ENCODE results near the gene DYNC2I2.
"Not testable (repeated sequence)": the region's sequence is repeated elsewhere in the genome, so short reads cannot be mapped to it uniquely, and the experiment has no call there.

DYNC2I2 gene

DNA sequence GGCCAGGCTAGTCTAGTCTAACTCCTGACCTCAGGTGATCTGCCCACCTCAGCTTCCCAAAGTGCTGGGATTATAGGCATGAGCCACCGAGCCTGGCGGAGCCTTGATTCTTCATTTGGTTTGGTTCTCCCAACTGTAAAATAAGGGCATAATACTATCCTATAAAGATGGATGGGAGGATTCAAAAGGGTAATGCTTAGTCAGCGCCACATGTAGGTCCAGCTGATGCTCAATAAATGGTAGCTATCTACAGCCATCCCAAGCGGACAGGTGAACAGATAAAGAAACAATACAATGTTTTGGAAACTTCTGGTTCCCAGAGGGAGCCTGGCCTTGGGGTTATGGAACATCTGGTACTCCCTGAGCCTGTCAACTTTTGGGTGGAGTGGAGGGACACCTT, 18.7 kb upstream of the DYNC2I2 start:
- H3K27ac ChIP-seq, result no peak overlapping the region
- H3K4me1 ChIP-seq, result peaks cover 0 to 15% (median 10%) of the 10 kb centered on the region in 10 experiments; a peak in 12 of 20 replicates
- peaks cover 0 to 16% (median 0%) of the 10 kb centered on the region in 11 experiments; a peak in 4 of 22 replicates for H4K20me1 ChIP-seq
- TF ChIP-seq Cebpa-rat (IDR thresholded peaks at IDR 0.05), result no peak
- H3K27me3 ChIP-seq, result no peaks in the 10 kb centered on the region
- H3K4me2 ChIP-seq, result no peak overlapping the region
- no peak overlapping the region for H3K9ac ChIP-seq
- no peak overlapping the region for H3K4me3 ChIP-seq
- H3K9me3 ChIP-seq (replicated peaks in 1 of 11), result no peaks in the 10 kb centered on the region
- H3K36me3 ChIP-seq, result peaks cover 0 to 38% (median 17%) of the 10 kb centered on the region in 11 experiments; a peak in 11 of 22 replicates

DNA sequence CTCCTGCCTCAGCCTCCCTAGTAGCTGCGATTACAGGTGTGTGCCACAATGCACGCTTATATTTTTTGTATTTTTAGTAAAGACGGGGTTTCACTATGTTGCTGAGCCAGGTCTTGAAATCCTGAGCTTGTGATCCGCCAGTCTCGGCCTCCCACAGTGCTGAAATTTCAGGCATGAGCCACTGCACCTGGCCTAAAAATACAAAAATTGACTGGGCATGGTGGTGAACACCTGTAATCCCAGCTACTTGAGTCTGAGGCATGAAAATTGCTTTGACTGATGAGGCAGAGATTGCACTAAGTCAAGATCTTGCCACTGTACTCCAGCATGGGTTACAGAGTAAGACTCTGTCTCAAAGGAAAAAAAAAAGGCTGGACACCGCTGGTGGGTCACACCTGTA, 13.1 kb upstream of the DYNC2I2 start:
- TF ChIP-seq Cebpa-rat (IDR thresholded peaks at IDR 0.05), result no peak
- peaks cover 0 to 16% (median 9%) of the 10 kb centered on the region in 10 experiments; a peak in 14 of 20 replicates for H3K4me1 ChIP-seq

DNA sequence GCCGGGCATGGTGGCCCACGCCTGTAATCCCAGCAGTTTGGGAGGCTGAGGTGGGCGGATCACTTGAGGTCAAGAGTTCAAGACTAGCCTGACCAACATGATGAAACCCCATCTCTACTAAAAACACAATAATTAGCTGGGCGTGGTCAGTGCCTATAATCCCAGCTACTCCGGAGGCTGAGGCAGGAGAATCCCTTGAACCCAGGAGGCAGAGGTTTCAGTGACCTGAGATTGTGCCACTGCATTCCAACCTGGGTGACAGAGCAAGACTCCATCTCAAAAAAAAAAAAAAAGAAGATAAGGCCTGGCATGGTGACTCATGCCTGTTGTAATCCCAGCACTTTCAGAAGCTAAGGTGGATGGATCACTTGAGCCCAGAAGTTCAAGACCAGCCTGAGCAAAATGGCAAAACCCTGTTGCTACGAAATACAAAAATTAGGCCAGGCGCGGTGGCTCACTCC, 9.9 kb upstream of the DYNC2I2 start:
- H3K9ac ChIP-seq, H3K4me2 ChIP-seq: not testable (repeated sequence)

More for the DNA sequence above, 13.1 kb upstream of the DYNC2I2 start:
- Histone ChIP-seq H3K9me3 (replicated peaks in 1 of 11) (no peaks in the 10 kb centered on the region), H3K36me3 (peaks cover 0 to 14% (median under 1%) of the 10 kb centered on the region in 11 experiments; a peak in 5 of 22 replicates), H3K9ac (no peak overlapping the region), H3K4me3 (no peak overlapping the region), H3K27me3 (no peaks in the 10 kb centered on the region), H4K20me1 (0 out of 22 replicates have a peak, but pooled peaks cover 0 to under 1% (median 0%) of the 10 kb centered on the region in 11 experiments), H3K27ac (no peak overlapping the region), H3K4me2 (no peak overlapping the region)

DNA sequence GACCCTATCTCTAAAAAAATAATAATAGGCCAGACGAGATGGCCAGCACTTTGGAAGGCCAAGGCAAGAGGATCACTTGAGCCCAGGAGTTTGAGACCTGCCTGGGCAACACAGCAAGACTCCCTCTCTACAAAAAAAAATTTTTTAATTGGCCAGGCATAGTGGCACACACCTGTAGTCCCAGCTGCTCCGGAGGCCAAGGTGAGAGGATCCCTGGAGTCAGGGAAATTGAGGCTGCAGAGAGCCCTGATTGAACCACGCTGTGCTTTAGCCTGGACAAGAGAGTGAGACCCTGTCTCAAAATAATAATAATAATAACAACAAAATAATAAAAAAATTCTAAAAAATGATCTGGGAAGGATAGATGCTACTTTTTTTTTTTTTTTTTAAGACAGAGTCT, 1.1 kb upstream of the DYNC2I2 start:
- Histone ChIP-seq H3K27me3 (no peaks in the 10 kb centered on the region), H3K9ac (peak overlapping the region in 2 of 11 experiments; percentile 94 to 98; a peak in 2 of 22 replicates), H4K20me1 (no peaks in the 10 kb centered on the region), H3K36me3 (peaks cover 0 to 13% (median 0%) of the 10 kb centered on the region in 11 experiments; a peak in 2 of 22 replicates), H3K4me1 (peaks cover 0 to 23% (median 18%) of the 10 kb centered on the region in 10 experiments; a peak in 16 of 20 replicates), H3K27ac (peak overlapping the region in 3 of 11 experiments; percentile 99 to 100 (median 100); a peak in 2 of 22 replicates), H3K4me3 (no peak overlapping the region), H3K4me2 (0 out of 22 replicates have a peak overlapping the region, but pooled peaks of 1 of the 11 experiments have one; percentile 97), H3K9me3 (replicated peaks in 1 of 11) (no peaks in the 10 kb centered on the region)
- TF ChIP-seq Cebpa-rat (IDR thresholded peaks at IDR 0.05), result no peak

More for the DNA sequence above, 9.9 kb upstream of the DYNC2I2 start:
- H3K36me3 ChIP-seq; H3K27me3 ChIP-seq; H4K20me1 ChIP-seq; H3K9me3 ChIP-seq (replicated peaks in 1 of 11); H3K4me3 ChIP-seq; H3K27ac ChIP-seq: not testable (repeated sequence)
- peaks cover 5 to 23% (median 9%) of the 10 kb centered on the region in 10 experiments; a peak in 15 of 20 replicates for H3K4me1 ChIP-seq

DNA sequence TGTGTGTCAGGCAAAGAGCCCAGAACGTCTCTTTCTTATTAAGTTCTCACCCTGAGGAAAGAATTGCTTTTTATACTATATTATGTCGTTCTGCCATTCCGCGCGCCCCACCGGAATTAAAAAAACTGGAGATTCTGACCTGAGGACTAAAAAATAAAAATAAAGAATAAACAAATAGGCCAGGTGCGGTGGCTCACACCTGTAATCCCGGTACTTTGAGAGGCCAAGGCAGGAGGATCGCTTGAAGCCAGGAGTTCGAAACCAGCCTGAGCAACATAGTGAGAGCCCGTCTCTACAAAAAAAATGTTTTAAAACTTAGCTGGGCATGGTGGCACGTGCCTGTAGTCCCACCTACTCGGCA, 677 bp upstream of the DYNC2I2 start:
- no peaks in the 10 kb centered on the region for H4K20me1 ChIP-seq
- no peaks in the 10 kb centered on the region for H3K27me3 ChIP-seq
- H3K9ac ChIP-seq, result peak overlapping the region; percentile 91 to 99 (median 97)
- H3K36me3 ChIP-seq, result peaks cover 0 to 15% (median 0%) of the 10 kb centered on the region in 11 experiments; a peak in 2 of 22 replicates
- TF ChIP-seq Cebpa-rat (IDR thresholded peaks at IDR 0.05), result no peak
- H3K9me3 ChIP-seq (replicated peaks in 1 of 11), result no peaks in the 10 kb centered on the region
- peak overlapping the region; percentile 94 to 100 (median 99) for H3K27ac ChIP-seq
- peak overlapping the region in 8 of 10 experiments; percentile 64 to 89 (median 79); a peak in 13 of 20 replicates for H3K4me3 ChIP-seq
- peaks cover 0 to 23% (median 18%) of the 10 kb centered on the region in 10 experiments; a peak in 16 of 20 replicates for H3K4me1 ChIP-seq
- H3K4me2 ChIP-seq, result peak overlapping the region; percentile 62 to 97 (median 76)

DNA sequence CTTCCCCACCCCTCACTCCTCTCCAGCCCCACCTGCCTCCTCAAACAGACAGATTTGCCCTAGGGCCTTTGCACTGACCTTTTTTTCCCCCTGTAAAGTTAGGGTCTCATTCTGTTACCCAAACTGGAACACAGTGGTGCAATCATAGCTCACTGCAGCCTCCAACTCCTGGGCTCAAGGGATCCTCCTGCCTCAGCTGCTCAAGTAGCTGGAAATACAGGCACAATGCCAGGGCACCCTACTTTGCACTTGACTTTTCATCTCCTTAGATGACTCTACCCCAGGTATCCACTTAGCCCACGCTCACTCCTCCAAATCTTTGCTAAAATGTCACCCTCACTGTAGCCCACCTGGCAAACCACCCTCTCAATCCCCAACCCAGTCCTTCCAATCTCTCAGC, 2.2 kb downstream of the DYNC2I2 start:
- Histone ChIP-seq H3K4me1 (peaks cover 0 to 23% (median 18%) of the 10 kb centered on the region in 10 experiments; a peak in 16 of 20 replicates), H3K9ac (peak overlapping the region in 5 of 11 experiments; percentile 21 to 39 (median 23); a peak in 4 of 22 replicates), H3K36me3 (peaks cover 0 to 15% (median 0%) of the 10 kb centered on the region in 11 experiments; a peak in 2 of 22 replicates), H3K27me3 (no peaks in the 10 kb centered on the region), H4K20me1 (no peaks in the 10 kb centered on the region), H3K4me2 (peak overlapping the region in 7 of 11 experiments; percentile 16 to 76 (median 36); a peak in 10 of 22 replicates), H3K9me3 (replicated peaks in 1 of 11) (no peaks in the 10 kb centered on the region), H3K27ac (no peak overlapping the region), H3K4me3 (no peak overlapping the region)
- TF ChIP-seq Cebpa-rat (IDR thresholded peaks at IDR 0.05), result no peak

DNA sequence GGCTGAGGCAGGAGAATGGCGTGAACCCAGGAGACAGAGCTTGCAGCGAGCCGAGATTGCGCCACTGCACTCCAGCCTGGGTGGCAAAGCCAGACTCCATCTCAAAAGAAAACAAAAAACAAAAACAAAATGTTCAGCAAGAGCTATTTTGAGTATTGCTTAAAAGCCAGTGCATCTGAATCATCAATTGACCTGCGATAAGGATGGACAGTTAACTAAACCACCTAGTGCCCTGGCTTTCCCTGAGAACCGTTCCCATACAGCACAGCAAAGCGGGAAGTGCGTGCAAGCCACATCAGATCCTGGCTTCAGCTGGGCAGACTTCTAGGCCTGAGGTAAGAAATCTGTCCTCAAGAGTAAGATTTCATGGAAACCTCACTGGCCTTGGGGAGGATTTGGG, 2.7 kb downstream of the DYNC2I2 start:
- Histone ChIP-seq H3K36me3 (peaks cover 0 to 20% (median 0%) of the 10 kb centered on the region in 11 experiments; a peak in 2 of 22 replicates), H3K4me2 (peak overlapping the region in 5 of 11 experiments; percentile 16 to 53 (median 36); a peak in 3 of 22 replicates), H3K9ac (peak overlapping the region in 3 of 11 experiments; percentile 21 to 39 (median 23); a peak in 4 of 22 replicates), H3K9me3 (replicated peaks in 1 of 11) (no peaks in the 10 kb centered on the region), H3K27ac (no peak overlapping the region), H4K20me1 (no peaks in the 10 kb centered on the region), H3K4me3 (no peak overlapping the region), H3K4me1 (peaks cover 0 to 23% (median 18%) of the 10 kb centered on the region in 10 experiments; a peak in 16 of 20 replicates), H3K27me3 (no peaks in the 10 kb centered on the region)
- TF ChIP-seq Cebpa-rat (IDR thresholded peaks at IDR 0.05), result no peak

DNA sequence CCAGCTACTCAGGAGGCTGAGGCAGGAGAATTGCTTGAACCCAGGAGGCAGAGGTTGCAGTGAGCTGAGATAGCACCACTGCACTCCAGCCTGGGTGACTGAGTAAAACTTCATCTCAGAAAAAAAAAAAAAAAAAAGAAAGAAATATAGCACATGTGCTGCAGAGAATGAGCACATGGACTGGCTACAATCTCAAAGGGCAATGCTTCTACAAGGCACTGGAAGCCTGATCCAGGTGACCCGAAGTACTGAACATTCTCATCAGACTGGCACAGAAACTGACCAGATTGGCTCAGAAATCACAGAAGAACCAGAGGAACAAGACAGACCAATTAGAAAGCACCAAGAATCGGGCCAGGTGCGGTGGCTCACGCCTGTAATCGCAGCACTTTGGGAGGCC, 4.8 kb downstream of the DYNC2I2 start:
- H3K4me2 ChIP-seq, result no peak overlapping the region
- H3K36me3 ChIP-seq, result peaks cover 0 to 25% (median 4%) of the 10 kb centered on the region in 11 experiments; a peak in 5 of 22 replicates
- no peaks in the 10 kb centered on the region; a peak in 1 of 22 replicates for H4K20me1 ChIP-seq
- H3K4me1 ChIP-seq, result peaks cover 0 to 27% (median 17%) of the 10 kb centered on the region in 10 experiments; a peak in 15 of 20 replicates
- no peak for TF ChIP-seq Cebpa-rat (IDR thresholded peaks at IDR 0.05)
- H3K27ac ChIP-seq, result no peak overlapping the region
- H3K9me3 ChIP-seq (replicated peaks in 1 of 11), result no peaks in the 10 kb centered on the region
- no peak overlapping the region for H3K4me3 ChIP-seq
- H3K27me3 ChIP-seq, result no peaks in the 10 kb centered on the region
- H3K9ac ChIP-seq, result no peak overlapping the region

DNA sequence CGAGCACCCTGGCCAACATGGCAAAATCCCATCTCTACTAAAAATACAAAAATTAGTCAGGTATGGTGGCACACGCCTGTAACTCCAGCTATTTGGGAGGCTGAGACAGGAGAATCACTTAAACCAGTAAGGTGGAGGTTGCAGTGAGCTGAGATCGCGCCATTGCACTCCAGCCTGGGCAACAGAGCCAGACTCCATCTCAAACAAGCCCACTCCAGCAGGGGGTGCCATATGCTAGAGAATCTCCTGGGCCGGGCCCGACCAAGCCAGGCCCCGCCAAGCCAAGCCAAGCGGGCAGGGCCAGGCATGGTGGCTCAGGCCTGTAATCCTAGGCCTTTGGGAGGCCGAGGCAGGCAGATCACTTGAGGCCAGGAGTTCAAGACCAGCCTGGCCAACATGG, 8.4 kb downstream of the DYNC2I2 start:
- not testable (repeated sequence) for H3K9ac ChIP-seq; H3K9me3 ChIP-seq (replicated peaks in 1 of 11); H4K20me1 ChIP-seq; H3K27me3 ChIP-seq; H3K4me3 ChIP-seq; H3K27ac ChIP-seq; H3K4me2 ChIP-seq
- Histone ChIP-seq H3K4me1 (peaks cover 10 to 23% (median 13%) of the 10 kb centered on the region in 10 experiments), H3K36me3 (peaks cover 0 to 20% (median 8%) of the 10 kb centered on the region in 11 experiments; a peak in 7 of 22 replicates)
